ENCODE results near the gene RNPEPL1.

Gene RNPEPL1

GRCh38 chr2:240565333-240566202, 2.7 kb upstream of the RNPEPL1 start:
- DNase-seq, result peak; percentile 92

- peak; percentile 95 for DNase-seq
These were observed 1.8 kb upstream of the RNPEPL1 start for GRCh38 chr2:240566203-240567136.

- DNase-seq, result peak; percentile 33
These were observed 980 bp upstream of the RNPEPL1 start for GRCh38 chr2:240567137-240567871.

DNA sequence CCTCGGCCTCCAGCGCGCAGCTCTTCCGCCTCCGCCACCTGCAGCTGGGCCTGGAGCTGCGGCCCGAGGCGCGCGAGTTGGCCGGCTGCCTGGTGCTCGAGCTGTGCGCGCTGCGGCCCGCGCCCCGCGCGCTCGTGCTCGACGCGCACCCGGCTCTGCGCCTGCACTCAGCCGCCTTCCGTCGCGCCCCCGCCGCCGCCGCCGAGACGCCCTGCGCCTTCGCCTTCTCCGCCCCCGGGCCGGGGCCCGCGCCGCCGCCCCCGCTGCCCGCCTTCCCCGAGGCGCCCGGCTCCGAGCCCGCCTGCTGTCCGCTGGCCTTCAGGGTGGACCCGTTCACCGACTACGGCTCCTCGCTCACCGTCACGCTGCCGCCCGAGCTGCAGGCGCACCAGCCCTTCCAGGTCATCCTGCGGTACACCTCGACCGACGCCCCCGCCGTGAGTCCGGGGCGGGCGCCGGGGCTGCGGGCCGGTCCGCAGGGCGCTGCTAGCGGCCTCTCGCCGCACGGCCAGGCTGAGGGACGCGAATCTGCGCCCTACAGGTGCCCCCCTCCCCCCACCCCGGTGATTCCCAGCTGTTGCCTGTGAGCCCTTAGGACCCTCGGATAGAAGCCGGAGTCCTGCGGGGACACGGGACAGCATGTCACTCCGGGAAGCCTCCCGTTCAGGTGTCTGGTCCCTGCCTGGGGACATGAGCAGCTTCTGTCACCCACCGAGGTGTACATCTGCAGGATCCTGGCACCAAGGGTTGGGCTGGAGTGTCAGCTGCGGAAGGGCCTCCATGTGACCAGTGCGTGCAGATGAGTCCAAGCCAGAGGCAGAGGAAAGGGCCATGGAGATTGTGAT, 616 bp downstream of the RNPEPL1 start:
- peak; percentile 54 for DNase-seq

DNA sequence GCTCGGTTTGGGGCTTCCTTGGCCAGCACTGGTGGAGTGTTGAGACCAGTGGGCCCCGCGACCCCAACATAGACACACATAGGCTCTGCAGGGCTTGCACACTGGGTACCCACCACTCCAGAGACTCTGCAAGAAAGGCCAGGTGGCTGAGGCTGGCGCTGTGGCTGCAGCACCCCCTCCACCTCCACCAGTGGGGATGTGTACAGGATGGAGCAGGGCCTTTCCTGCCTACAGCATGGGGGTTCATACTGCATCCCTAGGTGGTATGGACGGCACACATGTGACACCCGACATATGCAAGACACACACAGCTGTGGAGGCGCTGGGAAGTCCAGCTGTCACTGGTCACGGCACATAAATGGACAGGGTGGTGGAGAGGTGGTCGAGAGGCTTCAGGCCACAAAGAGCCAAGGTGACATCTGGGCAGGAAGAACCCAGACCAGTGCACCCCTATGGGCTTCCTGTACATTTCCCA, 1.3 kb downstream of the RNPEPL1 start:
- no peak for DNase-seq

DNA sequence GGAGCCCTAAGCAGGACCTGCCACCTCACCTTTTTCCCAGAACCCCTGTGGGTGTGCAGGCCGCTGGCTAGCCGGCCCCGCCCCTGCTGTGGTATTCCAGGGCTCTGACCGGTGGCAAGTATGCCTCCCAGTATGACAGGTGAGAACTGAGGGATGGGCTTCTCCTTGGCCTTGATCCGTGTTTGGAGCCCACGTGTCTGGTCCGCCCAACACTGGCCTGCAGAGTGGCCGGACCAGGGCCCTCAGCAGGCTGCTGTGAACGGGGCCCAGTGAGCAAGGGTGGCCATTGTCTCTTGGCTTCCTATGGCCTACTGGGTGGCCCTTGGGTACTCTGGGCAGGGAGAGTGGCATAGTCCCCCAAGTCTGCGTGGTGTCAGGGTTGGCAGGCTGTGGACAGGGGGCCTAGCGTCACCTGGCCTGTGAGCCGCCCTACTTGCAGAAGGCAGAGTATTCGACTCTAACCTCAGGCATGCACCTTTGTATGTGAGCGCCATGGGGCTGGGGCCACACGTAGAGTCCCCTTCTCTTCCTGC, 1.8 kb downstream of the RNPEPL1 start:
- DNase-seq, result no peak

DNA sequence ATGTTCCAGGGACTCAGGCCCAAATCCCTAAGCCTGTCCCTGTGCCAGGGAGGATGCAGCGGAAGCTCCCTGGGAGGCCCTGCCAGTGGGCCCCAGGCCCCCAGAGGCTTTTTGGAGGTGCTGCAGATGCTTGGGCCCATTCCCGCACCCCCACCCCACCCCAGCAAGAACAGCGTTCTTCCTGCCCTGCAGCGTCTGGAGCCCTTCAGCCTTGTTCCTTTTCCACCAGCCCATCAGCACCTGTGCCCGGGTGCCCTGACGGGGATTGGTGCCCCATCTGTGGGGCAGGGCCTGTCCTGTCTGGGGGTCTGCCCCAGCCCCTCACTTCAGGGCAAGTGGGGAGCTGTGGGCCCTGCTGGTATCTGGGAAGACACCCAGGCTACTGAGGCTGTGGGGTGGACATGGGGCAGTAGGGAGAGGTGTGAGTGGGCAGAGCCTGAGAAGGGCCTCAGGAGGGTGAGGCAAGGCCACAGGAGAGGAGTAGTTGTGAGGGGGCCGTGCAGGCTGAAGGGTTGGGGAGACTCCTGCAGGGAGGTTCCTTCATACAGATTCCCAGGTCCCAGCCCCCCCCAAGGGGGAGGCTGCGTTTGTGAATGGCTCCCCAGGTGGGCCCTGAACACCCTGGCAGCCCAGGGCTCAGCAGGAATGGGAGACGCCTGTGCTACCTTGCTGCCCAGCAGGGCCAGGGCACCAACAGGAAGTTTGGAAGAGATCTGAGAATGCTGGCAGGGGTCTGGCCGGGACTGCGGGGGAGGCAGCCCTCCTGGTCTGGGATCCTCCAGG, 2.4 kb downstream of the RNPEPL1 start:
- DNase-seq, result no peak

DNA sequence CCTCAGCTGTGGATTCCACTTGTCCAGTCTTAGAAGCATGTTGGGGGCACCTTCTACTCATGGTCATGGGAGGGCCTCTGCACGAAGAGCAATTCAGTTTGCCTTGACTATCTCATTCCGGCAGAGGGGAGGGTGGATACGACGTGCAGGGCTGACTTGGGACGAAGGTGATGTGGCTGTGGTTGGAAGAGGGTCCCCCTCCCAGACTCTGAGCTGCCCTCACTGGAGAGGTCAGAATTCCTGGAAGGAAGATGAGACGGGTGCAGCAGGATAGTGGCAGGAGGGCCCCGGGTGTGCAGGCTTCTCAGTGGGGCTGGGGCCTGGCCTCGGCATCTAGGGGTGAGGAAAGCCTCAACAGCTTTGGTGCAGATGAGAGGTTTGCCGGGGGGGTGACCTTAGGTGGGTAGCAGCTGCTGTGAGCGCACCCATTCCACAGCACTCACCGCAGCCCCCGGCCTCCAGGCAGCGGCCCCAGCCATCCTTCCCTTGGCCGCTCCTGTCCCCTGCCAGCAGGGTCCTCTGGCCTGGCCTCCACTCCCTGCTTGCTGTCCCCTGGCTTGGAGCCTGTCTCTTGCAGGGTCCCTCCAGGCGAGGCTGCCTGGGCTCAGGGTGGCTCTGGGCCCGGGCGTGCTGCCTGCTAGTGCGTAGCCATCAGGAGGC, 3.2 kb downstream of the RNPEPL1 start:
- no peak for DNase-seq

DNA sequence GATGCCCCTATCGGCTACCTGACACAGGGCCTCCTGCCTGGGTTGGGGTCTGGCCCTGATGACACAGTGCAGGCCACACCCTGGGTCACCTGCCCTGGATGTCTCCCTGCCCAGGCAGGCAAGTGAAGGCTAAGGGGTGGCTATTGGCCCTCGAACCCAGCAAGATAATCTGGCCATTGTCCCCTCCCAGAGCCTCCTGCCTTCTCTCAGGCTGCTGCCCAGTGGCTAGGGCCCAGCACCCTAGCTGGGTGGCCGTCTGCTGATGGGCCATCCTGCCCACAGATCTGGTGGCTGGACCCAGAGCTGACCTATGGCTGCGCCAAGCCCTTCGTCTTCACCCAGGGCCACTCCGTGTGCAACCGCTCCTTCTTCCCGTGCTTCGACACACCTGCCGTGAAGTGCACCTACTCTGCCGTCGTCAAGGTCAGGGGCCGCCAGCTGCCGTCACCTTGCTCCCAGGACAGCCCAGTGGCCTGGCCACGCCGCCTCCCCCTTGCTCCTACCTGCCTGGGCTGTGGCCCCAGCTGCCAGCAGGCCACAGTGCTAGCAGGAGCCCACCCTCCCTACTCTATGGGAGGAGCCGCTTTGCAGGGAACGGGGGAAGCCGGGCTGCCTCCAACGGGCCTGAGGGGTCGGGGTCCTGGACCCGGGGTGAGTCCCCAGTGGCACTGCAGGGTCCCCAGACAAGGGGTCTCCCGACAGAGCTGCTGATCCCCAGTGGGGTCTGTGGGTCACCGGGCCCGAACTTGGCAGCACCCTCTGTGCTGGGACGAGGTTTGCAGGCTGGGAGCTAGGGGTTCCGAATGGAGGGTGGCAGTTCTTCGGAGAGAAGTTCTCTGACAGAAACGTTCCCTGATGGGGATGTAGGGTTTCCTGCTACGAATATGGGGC, 4.1 kb downstream of the RNPEPL1 start:
- no peak for DNase-seq

DNA sequence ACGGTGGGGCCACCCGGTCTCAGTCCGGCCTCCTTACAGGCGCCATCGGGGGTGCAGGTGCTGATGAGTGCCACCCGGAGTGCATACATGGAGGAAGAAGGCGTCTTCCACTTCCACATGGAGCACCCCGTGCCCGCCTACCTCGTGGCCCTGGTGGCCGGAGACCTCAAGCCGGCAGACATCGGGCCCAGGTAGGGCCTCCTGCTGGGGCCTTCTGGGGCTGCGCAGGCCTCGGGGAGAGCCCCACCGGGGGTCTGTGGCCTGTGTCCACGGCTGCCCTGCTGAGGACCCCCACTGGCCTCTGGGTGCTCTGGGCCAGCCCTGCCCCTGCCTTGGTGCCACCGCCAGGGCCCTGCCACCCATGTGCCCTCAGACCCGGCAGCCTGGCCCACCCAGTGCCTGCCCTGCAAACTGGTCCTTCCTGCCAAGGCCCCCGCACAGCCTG, 4.8 kb downstream of the RNPEPL1 start:
- DNase-seq, result no peak

- DNase-seq, result no peak
These were observed 5.5 kb downstream of the RNPEPL1 start for GRCh38 chr2:240573516-240574385.

DNA sequence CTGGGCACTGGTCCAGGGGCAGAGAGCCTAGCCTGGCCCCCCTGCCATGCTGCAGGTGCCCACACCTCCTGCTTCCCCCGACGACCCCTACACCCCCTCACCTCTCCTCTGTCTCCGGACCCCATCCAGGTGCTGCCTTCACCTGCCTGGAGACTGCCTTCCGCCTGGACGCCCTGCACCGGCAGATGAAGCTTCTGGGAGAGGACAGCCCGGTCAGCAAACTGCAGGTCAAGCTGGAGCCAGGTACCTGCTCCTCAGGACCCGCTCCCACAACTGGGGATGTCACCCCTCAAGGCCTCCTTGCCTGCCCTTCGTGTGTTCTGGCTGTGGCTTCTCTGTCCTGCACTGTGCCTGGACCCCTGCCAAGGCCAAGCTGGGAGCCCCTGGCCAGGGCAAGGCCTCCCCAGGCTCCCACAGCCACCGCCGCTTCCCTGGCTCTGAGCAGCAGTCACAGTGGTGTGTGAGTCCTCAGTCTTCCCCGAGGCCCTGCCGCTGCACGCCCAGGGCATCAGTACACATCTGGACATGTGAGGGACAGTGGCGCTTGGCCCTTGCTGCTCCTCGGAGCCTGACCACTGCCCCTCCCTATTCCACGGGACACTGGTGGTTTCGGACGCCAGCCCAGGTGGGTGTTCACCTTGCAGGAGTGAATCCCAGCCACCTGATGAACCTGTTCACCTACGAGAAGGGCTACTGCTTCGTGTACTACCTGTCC, 6.3 kb downstream of the RNPEPL1 start:
- no peak for DNase-seq

DNA sequence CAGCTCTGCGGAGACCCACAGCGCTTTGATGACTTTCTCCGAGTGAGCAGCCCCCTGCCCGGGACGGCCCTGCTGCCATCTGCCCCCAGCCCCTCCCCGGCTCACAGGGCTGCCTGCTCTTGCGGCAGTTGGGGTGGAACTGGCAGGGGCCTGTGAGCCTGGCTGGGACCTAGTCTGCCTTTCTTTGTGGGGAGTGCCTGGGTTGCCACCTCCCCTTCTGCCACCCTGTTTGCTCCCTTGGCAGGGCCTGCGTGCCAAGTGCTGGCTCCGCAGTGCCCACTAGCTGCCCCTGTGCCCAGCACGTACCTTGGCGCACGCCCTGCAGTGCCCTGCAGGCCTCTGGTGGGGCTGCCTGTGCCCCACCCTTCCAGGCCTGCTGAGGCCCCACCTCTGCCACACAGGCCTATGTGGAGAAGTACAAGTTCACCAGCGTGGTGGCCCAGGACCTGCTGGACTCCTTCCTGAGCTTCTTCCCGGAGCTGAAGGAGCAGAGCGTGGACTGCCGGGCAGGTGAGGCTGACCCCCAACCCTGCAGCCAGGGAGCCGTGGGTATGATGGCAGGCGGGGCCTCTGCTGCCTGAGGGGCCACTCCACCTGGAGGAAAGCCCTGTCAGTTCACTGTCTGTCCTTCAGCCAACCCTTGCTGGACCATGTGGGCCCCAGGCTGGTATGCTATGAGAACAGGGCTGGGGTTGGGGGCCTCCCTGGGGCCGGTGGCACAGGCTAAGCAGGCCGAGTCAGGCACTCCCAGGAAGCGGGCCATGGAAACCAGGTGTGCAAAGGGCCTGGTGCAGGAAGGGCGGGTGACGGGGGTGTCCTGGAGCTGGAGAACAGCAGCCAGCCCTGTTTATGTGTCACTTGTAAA, 7.0 kb downstream of the RNPEPL1 start:
- no peak for DNase-seq

GRCh38 chr2:240576036-240576435, 7.8 kb downstream of the RNPEPL1 start:
- DNase-seq, result no peak

DNA sequence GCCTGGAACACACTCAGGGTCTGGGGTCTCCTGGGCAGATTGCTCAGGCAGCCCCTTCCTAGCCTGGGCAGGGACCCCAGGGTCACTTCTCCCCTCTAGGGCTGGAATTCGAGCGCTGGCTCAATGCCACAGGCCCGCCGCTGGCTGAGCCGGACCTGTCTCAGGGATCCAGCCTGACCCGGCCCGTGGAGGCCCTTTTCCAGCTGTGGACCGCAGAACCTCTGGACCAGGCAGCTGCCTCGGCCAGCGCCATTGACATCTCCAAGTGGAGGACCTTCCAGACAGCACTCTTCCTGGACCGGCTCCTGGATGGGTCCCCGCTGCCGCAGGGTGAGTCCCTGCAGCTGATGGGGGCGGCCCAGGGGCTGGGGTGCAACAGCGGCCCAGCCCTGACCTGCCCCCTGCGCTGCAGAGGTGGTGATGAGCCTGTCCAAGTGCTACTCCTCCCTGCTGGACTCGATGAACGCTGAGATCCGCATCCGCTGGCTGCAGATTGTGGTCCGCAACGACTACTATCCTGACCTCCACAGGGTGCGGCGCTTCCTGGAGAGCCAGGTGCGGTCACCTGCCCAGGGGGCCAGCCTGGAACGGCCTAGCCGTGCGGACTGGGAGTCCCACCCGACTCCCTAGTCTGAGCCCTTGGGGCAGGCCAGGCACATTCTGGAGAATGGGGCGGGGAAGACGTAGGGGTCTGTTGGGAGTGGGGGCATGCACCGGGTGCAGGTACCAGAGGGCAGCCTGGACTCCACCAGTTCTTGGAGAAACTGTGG, 8.3 kb downstream of the RNPEPL1 start:
- no peak for DNase-seq

Data from activated effector memory CD4-positive, alpha-beta T cell treated with Interleukin-2 at 50 U/mL for 16 hours (primary cell).